Measurements from ENCODE around the gene BMP3.
A peak's percentile ranks its signal among the peaks of the same experiment; 100 is the strongest.

Gene BMP3

DNA sequence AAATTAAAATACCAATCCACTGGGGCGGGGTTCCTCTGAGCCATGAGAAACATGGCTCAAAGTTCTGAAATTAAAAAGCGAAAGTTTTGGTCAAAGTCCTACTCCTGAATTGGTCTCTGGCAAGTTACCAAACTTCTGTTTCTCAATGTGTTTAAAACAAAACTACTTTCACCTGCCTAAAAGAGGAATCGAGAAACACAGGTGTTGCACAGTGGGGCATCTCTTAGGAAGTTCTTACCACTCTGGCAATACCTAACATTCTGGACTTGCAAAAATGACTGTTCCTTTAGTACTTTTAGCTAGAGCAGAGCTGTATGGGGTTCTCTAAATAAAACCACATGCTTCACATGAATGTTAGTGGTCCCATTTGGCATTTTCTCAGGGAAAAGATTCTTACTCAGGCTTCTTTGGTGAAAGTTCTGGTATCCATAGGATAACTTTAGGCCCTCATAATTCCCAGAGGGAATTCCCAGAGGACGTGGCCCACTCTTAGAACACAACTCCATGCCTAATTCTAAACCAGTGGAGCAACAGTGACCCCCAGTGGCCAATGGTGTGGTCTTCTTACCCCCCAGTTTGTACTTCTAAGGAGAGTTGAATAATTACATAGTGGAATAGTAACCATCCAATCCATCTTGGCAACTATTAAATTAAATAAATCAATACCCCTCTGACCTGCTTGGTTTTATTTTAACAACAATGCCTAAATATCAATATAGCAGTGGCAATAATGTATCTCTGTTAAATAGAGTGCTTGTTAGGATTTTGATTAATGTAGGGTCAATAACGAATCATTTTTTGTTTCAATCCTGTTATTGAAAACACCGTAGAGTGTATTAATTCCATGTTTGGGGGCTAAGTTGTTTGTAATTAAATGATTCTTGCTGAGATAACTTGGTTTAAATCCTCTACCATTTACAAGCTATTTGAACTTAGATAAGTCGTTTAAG is 21.9 kb downstream of the BMP3 start:
- in situ Hi-C loops (cut with HindIII; ENCODE audit: low pct_unique_long_range_greater_than_20kb, low sequenced_read_pairs): no loop called here
- TF ChIP-seq JUND (IDR thresholded peaks at IDR 0.05; ENCODE audit: low read depth): no peak
- DNase-seq (ENCODE audit: low read depth in 1 of 2, low spot score in 1 of 2): peak in 1 of 2 experiments; percentile 76

DNA sequence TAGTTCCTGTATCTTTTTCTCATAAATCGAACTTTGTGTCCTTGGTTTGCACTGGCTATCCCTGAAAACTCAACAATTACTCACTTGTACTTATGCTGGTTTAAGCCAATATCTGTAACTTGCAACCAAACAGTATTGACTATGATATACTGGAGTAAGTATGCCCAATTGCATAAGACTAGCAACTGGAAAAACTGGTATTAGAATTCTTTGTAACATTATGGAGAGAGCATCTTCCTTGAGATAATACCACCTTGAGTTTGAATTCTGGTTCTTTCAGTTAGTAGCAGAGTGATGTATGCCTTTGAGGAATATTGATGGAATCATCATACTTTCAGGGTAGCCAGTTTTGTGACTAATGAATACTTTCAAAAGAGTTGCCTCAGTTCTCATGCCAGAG is 28.1 kb downstream of the BMP3 start:
- in situ Hi-C loops (cut with HindIII; ENCODE audit: low pct_unique_long_range_greater_than_20kb, low sequenced_read_pairs): no loop called here
- DNase-seq (ENCODE audit: low read depth in 1 of 2, low spot score in 1 of 2): peak in 1 of 2 experiments; percentile 4
- no peak for TF ChIP-seq JUND (IDR thresholded peaks at IDR 0.05; ENCODE audit: low read depth)

DNA sequence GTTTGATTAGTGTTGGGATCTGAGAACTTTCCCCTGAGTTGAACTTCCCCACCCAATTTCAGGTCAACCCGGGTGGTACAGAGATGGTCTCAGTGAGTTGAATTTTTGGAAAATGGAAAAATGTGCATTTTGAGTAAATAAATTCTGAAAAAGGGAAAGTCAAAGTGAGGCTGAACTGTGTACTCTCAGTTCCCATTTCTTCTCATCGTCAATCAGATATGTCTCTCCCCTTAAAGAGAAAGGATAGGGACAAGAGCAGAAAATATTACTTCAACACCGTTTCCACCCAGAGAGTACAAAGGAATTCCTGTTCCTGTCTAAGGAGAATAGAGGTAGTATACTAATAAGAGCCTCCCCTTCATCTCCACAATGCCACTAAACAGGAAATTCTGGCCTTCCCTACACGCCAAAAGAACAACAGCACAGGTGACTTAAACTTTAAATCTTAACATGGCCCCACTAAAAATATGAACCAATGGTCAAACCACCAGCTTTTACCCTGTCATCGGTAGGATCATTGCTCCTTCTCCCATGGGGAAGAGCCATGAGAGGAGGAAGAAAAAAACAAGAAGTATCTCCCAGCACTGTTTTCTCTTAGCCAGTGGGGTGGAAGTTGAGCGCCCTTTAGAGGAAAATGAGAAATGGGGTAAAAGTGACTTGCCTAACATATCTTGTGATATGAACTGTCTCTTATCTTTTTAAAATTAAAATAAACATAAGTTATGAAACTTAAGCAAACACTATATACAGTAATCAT is 30.3 kb downstream of the BMP3 start:
- TF ChIP-seq JUND (IDR thresholded peaks at IDR 0.05; ENCODE audit: low read depth): no peak
- in situ Hi-C loops (cut with HindIII; ENCODE audit: low pct_unique_long_range_greater_than_20kb, low sequenced_read_pairs): no loop called here
- peak in 1 of 2 experiments; percentile 32 for DNase-seq (ENCODE audit: low read depth in 1 of 2, low spot score in 1 of 2)

DNA sequence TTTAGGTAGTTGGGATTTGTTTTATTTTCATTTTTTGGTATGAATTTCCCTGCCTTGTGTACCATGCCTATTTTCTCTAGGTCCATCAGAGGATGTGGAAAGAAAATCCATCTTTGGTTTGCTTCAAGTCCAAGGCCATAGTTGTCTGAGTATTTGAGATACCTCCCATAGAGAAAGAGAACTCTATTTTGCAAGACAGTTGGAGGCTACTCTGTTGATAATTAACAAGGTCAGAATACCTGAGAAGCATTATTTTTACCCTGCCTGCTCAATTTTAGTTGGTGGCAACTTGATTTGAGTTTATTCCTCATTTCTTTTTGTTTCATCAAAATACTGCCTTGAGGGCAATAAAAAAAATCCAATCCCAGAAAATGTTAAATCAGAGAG is 30.8 kb downstream of the BMP3 start:
- TF ChIP-seq JUND (IDR thresholded peaks at IDR 0.05; ENCODE audit: low read depth): no peak
- in situ Hi-C loops (cut with HindIII; ENCODE audit: low pct_unique_long_range_greater_than_20kb, low sequenced_read_pairs): no loop called here
- DNase-seq (ENCODE audit: low read depth in 1 of 2, low spot score in 1 of 2): no peak

DNA sequence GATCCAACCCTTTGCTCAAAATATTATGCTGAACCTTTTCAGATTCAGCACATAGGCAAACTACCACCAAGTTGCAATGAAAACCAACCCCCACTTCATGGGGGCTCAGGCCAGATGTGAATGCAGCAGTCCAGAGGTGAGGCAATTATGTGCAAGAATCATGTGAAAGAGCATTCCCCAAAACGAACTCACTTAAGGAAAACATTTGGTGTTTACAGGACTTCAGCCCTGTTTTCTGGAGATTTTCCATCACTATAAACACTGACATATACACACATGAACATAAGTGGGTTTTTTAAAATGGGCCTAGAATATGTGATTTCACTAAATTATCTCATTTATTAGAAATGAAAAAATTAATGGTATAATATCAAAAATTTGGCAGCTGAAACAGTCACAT is 31.5 kb downstream of the BMP3 start:
- in situ Hi-C loops (cut with HindIII; ENCODE audit: low pct_unique_long_range_greater_than_20kb, low sequenced_read_pairs): no loop called here
- DNase-seq (ENCODE audit: low read depth in 1 of 2, low spot score in 1 of 2): no peak
- TF ChIP-seq JUND (IDR thresholded peaks at IDR 0.05; ENCODE audit: low read depth): no peak

DNA sequence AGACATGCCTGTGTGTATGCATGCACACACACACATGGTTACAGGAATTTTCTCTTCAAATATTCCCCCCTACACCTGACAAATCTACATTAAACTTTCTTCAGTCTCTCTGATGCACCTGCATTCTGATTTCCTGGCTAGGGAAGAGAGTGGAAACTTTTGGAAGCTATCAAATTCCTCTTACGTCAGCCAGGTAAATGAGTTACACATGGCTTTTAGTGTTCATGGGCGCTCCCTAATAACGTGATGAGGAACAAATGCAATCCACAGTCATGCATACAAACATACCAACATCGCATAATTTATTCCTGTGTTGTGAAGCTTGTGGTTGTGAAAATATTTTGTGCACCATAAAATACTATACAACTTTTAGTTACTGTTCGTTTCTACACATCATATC is 34.9 kb downstream of the BMP3 start:
- no peak for DNase-seq (ENCODE audit: low read depth in 1 of 2, low spot score in 1 of 2)
- no peak for TF ChIP-seq JUND (IDR thresholded peaks at IDR 0.05; ENCODE audit: low read depth)
- in situ Hi-C loops (cut with HindIII; ENCODE audit: low pct_unique_long_range_greater_than_20kb, low sequenced_read_pairs): no loop called here

DNA sequence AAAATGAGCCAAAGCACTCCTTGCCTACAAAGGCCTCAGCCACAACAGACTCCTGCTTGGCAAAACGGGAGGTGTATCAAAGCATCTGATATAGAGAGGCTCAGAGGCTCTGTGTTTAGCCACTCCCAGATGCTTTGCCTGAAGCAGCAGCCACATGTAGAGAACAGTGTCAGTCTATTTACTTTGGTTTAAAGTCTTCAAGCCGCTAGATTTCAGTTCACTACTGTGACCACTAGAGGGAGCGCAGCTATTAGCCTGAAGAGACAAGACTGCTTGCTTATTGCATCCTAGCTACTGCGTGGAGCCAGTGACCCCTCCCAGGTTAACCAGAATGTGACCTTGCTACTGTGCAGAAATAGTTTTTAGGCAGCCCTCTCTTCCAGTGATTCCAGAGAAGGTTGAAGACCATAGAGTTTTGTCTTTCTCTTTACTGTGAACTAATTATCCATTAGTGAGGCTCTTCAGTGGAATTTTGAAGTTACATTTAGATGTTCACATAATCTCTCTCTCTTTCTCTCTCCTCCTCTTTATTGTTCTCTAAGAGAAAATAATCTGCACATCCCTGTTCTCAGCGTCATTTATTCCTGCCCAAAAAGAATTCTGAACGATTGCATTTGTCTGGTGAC is 39.3 kb downstream of the BMP3 start:
- DNase-seq (ENCODE audit: low read depth in 1 of 2, low spot score in 1 of 2): peak; percentile 25 to 89
- in situ Hi-C loops (cut with HindIII; ENCODE audit: low pct_unique_long_range_greater_than_20kb, low sequenced_read_pairs): no loop called here
- TF ChIP-seq JUND (IDR thresholded peaks at IDR 0.05; ENCODE audit: low read depth): no peak

DNA sequence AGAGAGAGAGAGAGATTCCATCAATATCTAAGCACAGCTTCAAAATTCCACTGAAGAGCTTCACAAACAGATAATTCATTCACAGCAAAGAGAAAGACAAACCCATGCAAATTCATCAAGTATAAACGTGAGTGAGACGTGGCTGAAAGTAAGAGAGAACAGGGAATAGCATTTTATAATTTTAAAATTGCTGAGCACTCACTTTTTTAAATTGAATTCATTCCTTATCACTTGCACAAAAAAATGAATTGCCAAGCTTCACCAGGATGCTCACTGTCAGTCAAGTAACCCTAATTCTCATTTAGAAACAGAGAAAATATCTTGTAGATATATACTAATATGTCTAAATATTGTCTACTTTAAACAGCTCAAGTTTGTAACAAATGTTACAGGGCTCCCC is 40.5 kb downstream of the BMP3 start:
- in situ Hi-C loops (cut with HindIII; ENCODE audit: low pct_unique_long_range_greater_than_20kb, low sequenced_read_pairs): no loop called here
- no peak for TF ChIP-seq JUND (IDR thresholded peaks at IDR 0.05; ENCODE audit: low read depth)
- no peak for DNase-seq (ENCODE audit: low read depth in 1 of 2, low spot score in 1 of 2)

DNA sequence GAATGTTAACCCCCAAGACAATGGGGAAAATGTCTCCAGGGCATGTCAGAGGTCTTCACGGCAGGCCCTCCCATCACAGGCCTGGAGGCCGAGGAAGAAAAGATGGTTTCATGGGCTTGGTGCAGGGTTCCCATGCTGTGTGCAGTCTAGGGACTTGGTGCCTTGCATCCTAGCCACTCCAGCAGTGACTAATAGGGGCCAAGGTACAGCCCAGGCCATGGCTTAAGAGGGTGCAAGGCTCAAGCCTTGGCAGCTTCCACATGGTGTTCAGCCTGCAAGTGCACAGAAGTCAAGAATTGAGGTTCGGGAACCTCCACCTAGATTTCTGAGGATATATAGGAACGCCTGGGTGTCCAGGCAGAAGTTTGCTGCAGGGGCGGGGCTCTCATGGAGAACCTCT is 50.6 kb downstream of the BMP3 start:
- in situ Hi-C loops (cut with HindIII; ENCODE audit: low pct_unique_long_range_greater_than_20kb, low sequenced_read_pairs): no loop called here
- no peak for DNase-seq (ENCODE audit: low read depth in 1 of 2, low spot score in 1 of 2)
- no peak for TF ChIP-seq JUND (IDR thresholded peaks at IDR 0.05; ENCODE audit: low read depth)

DNA sequence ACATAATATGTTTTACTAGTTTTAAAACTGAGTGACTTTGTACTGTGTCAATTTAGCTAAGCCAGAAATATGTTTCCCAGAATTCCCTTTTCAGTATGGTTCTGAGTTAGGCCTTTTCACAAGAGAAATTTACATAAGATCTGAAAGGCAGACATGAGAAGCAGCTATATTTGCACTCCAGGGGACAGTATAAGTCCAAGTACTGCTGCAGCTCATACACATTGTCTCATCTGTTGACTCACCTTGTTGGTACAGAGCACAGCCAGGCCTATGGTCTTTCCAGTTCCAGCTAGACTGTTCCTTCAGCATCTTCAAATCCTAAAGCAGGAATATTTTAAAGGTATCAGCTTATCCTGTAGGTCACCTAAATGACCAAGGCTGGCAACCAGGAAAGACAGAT is 53.5 kb downstream of the BMP3 start:
- peak in 1 of 2 experiments; percentile 66 for DNase-seq (ENCODE audit: low read depth in 1 of 2, low spot score in 1 of 2)
- TF ChIP-seq JUND (IDR thresholded peaks at IDR 0.05; ENCODE audit: low read depth): no peak
- in situ Hi-C loops (cut with HindIII; ENCODE audit: low pct_unique_long_range_greater_than_20kb, low sequenced_read_pairs): no loop called here

DNA sequence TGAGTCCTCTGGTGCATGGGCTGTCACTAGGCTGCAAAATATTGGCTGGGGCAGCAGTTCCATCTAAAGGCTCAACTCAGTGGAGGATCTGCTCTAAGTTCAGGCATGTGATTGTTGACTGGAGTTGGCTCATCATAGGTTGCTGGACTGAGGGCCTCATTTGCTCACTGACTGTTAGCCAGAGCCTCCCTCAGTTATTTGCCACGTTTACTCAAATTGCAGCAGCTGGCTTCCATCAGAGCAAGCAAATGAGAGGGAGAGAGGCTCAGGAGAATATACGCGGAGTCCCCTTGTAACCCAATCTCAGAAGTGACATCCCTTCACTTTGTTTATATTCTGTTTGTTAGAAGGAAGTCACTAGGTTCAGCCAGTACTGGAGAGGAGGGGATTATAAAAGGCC is 54.1 kb downstream of the BMP3 start:
- TF ChIP-seq JUND (IDR thresholded peaks at IDR 0.05; ENCODE audit: low read depth): no peak
- in situ Hi-C loops (cut with HindIII; ENCODE audit: low pct_unique_long_range_greater_than_20kb, low sequenced_read_pairs): no loop called here
- no peak for DNase-seq (ENCODE audit: low read depth in 1 of 2, low spot score in 1 of 2)

DNA sequence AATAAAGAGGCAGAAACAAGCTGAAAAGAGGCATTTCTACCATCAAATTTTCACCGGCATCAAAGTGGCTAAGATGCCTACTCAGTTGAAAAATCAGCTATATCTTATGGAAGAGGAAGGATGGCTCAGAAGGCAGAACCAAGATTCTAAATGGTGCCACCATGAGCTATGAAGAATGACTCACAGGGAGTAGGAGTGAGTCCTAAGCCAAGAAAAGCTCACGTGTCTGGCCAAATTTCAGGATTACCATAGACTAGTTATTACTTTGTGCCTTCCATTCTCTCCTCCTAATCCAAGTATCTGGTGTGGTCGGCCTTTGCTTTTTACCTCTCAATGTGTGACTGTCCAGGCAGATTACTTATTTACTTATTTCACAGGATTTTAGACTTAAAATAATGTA is 54.8 kb downstream of the BMP3 start:
- no peak for TF ChIP-seq JUND (IDR thresholded peaks at IDR 0.05; ENCODE audit: low read depth)
- DNase-seq (ENCODE audit: low read depth in 1 of 2, low spot score in 1 of 2): no peak
- in situ Hi-C loops (cut with HindIII; ENCODE audit: low pct_unique_long_range_greater_than_20kb, low sequenced_read_pairs): no loop called here

DNA sequence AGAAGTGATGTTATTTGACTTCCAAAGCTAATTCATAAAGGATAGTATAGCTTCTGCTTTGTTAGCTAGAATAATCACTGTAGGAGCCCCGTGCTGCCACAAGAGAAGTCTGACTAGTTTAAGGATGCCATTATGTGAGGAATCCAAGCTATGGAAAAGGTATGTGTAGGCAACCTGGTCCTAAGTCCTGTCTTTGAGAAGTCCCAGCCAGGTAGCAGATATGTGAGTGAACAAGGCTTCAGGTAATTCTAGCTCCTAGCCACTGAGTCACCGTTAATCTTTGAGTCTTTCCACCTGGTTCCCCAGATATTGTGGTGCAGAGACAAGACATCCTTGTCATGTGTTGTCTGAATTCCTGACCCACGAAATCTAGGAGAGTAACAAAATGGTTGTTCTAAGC is 55.5 kb downstream of the BMP3 start:
- no peak for DNase-seq (ENCODE audit: low read depth in 1 of 2, low spot score in 1 of 2)
- in situ Hi-C loops (cut with HindIII; ENCODE audit: low pct_unique_long_range_greater_than_20kb, low sequenced_read_pairs): no loop called here
- TF ChIP-seq JUND (IDR thresholded peaks at IDR 0.05; ENCODE audit: low read depth): no peak

All from T47D (cell line).